H1 (cell line): ENCODE results near the gene CRACDL. TPM values are rescaled to one million over a fixed set of nuclear protein-coding genes. Genes with fewer than 3 reads are reported as not detected.

Experiments used
- CTCF ChIA-PET: fragments of 300-600 bp; sonication (Branson Sonifier 250); formaldehyde crosslinking; loops from one replicate; lab custom pipeline; 2021; ENCODE audit not compliant: partially characterized antibody; lab: Charles Lee
- POLR2A ChIA-PET: fragments of 300-600 bp; sonication (Branson Sonifier 250); formaldehyde crosslinking; loops from one replicate; lab custom pipeline; 2021; ENCODE audit warnings: inconsistent platforms; ENCODE audit not compliant: partially characterized antibody; lab: Charles Lee
- DNase-seq, 2 experiments: peaks; one replicate each; pipeline versions ENCODE4 v3.0.0 to v3.0.0-alpha.2; 2010 to 2022; ENCODE audit warnings: low spot score in 2 of 2, low read depth in 1 of 2, mixed read lengths in 1 of 2
- FAIRE-seq: peaks from 2 replicates; lab custom pipeline; 2011; peaks lifted over from hg19 to GRCh38; lab: Jason Lieb, UNC
- H2AFZ ChIP-seq: 2 replicates; pipeline ENCODE4 v1.8.1; 2012; ENCODE audit warnings: low read length, inconsistent platforms
- H2AK5ac ChIP-seq: 2 replicates; pipeline ENCODE4 v1.6.1; 2013; ENCODE audit warnings: low read depth, low read length
- H2BK120ac ChIP-seq: replicated peaks from 2 replicates; pipeline ENCODE3; 2013; ENCODE audit warnings: low read depth, low read length, inconsistent platforms
- H2BK12ac ChIP-seq: 2 replicates; pipeline ENCODE4 v1.6.1; 2013; ENCODE audit warnings: low read depth, low read length
- H2BK15ac ChIP-seq: 2 replicates; pipeline ENCODE4 v1.6.1; 2013; ENCODE audit warnings: low read length
- H2BK20ac ChIP-seq: 2 replicates; pipeline ENCODE4 v1.6.1; 2013; ENCODE audit warnings: low read length
- H2BK5ac ChIP-seq: 2 replicates; pipeline ENCODE4 v1.6.1; 2013; ENCODE audit warnings: low read depth, low read length
- H3K14ac ChIP-seq: 2 replicates; pipeline ENCODE4 v1.6.1; 2013; ENCODE audit warnings: inconsistent platforms; ENCODE audit not compliant: insufficient read length
- H3K18ac ChIP-seq: 2 replicates; pipeline ENCODE4 v1.6.1; 2013; ENCODE audit warnings: low read length; ENCODE audit errors: extremely low read depth
- H3K23ac ChIP-seq: 2 replicates; pipeline ENCODE4 v1.6.1; 2013; ENCODE audit warnings: inconsistent platforms; ENCODE audit not compliant: insufficient read length
- H3K23me2 ChIP-seq: 2 replicates; pipeline ENCODE4 v1.6.1; 2013; ENCODE audit warnings: low read depth, low read length
- H3K27ac ChIP-seq: 2 replicates; pipeline ENCODE4 v1.6.1; 2011; ENCODE audit warnings: low read depth, low read length, inconsistent platforms
- H3K27me3 ChIP-seq, 4 experiments: replicated peaks in 1 of 4; 1 replicate in 1 of 4; 2 replicates in 3 of 4; pipeline versions ENCODE4 v1.6.1 to v1.8.1; 2011 to 2013; ENCODE audit warnings: low read length in 3 of 4, mild to moderate bottlenecking in 3 of 4, inconsistent platforms in 2 of 4, mixed read lengths in 2 of 4, moderate library complexity in 1 of 4; ENCODE audit not compliant: control insufficient read depth in 3 of 4, insufficient read depth in 3 of 4; ENCODE audit errors: extremely low read depth in 1 of 4
- H3K36me3 ChIP-seq, 4 experiments: 2 replicates each; pipeline versions ENCODE4 v1.6.1 to v1.8.1; 2011 to 2013; ENCODE audit warnings: mild to moderate bottlenecking in 4 of 4, low read length in 3 of 4, moderate library complexity in 2 of 4, control low read depth in 1 of 4, inconsistent platforms in 1 of 4; ENCODE audit not compliant: insufficient read depth in 4 of 4, control insufficient read depth in 2 of 4
- H3K4ac ChIP-seq: replicated peaks from 2 replicates; pipeline ENCODE3; 2013; ENCODE audit warnings: low read length, low read depth, mixed read lengths, inconsistent platforms; ENCODE audit not compliant: insufficient read length
- H3K4me1 ChIP-seq, 4 experiments: replicated peaks in 1 of 4; 1 replicate in 1 of 4; 2 replicates in 3 of 4; pipeline versions ENCODE4 v1.6.1 to v1.8.1; 2011 to 2013; ENCODE audit warnings: low read length in 3 of 4, inconsistent platforms in 2 of 4, mixed read lengths in 1 of 4; ENCODE audit not compliant: insufficient read depth in 4 of 4, control insufficient read depth in 3 of 4
- H3K4me2 ChIP-seq, 2 experiments: 2 replicates each; pipeline versions ENCODE4 v1.6.1 to v1.8.1; 2011 to 2013; ENCODE audit warnings: low read depth in 2 of 2, low read length in 2 of 2, control low read depth in 1 of 2, inconsistent platforms in 1 of 2, mild to moderate bottlenecking in 1 of 2; ENCODE audit not compliant: insufficient read depth in 1 of 2
- H3K4me3 ChIP-seq, 4 experiments: fragments of 200-600, 300-600 bp in 1 of 4; sonication (generic), shearing (Covaris generic), sonication (Bioruptor Twin) in 1 of 4; 2 replicates each; pipeline versions ENCODE4 v1.5.1 to v1.8.1; 2011 to 2016; ENCODE audit warnings: low read length in 4 of 4, low read depth in 3 of 4, control low read depth in 2 of 4, inconsistent platforms in 2 of 4, mild to moderate bottlenecking in 2 of 4, mixed read lengths in 1 of 4, moderate library complexity in 1 of 4; ENCODE audit not compliant: insufficient read depth in 2 of 4; ENCODE audit errors: extremely low read depth in 1 of 4
- H3K56ac ChIP-seq: replicated peaks from 2 replicates; pipeline ENCODE3; 2013; ENCODE audit warnings: low read depth, mild to moderate bottlenecking, mixed read lengths, low read length, inconsistent platforms; ENCODE audit not compliant: insufficient read length
- H3K79me1 ChIP-seq: 2 replicates; pipeline ENCODE4 v1.6.1; 2013; ENCODE audit warnings: low read depth, low read length, control low read depth
- H3K79me2 ChIP-seq, 2 experiments: 2 replicates each; pipeline versions ENCODE4 v1.6.1 to v1.8.1; 2012 to 2013; ENCODE audit warnings: low read length in 2 of 2, mild to moderate bottlenecking in 2 of 2, inconsistent platforms in 1 of 2; ENCODE audit not compliant: insufficient read depth in 2 of 2, control insufficient read depth in 1 of 2
- H3K9ac ChIP-seq, 4 experiments: replicated peaks in 1 of 4; 1 replicate in 1 of 4; 2 replicates in 3 of 4; pipeline versions ENCODE4 v1.6.1 to v1.8.1; 2011 to 2013; ENCODE audit warnings: low read depth in 3 of 4, low read length in 3 of 4, control low read depth in 2 of 4, mild to moderate bottlenecking in 2 of 4, moderate library complexity in 2 of 4, inconsistent platforms in 1 of 4; ENCODE audit errors: extremely low read depth in 1 of 4
- H3K9me3 ChIP-seq, 2 experiments: 2 replicates each; pipeline versions ENCODE4 v1.6.1 to v1.8.1; 2012 to 2013; ENCODE audit warnings: mild to moderate bottlenecking in 2 of 2, moderate library complexity in 2 of 2, control low read depth in 1 of 2, inconsistent platforms in 1 of 2, low read depth in 1 of 2, low read length in 1 of 2, mixed read lengths in 1 of 2; ENCODE audit not compliant: insufficient read depth in 2 of 2
- H4K20me1 ChIP-seq, 2 experiments: replicated peaks in 1 of 2; 2 replicates each; pipeline versions ENCODE3 to v1.8.1; 2011 to 2013; ENCODE audit warnings: inconsistent platforms in 2 of 2, low read length in 2 of 2, mild to moderate bottlenecking in 1 of 2; ENCODE audit not compliant: insufficient read depth in 2 of 2, control insufficient read depth in 1 of 2
- H4K5ac ChIP-seq: 2 replicates; pipeline ENCODE4 v1.6.1; 2013; ENCODE audit warnings: low read length, low read depth, mixed read lengths, inconsistent platforms; ENCODE audit not compliant: insufficient read length
- H4K8ac ChIP-seq: 2 replicates; pipeline ENCODE4 v1.8.0; 2013; ENCODE audit warnings: mild to moderate bottlenecking, moderate library complexity, low read length, inconsistent platforms; ENCODE audit not compliant: insufficient read depth; ENCODE audit errors: extremely low read depth
- H4K91ac ChIP-seq: replicated peaks from 2 replicates; pipeline ENCODE3; 2013; ENCODE audit warnings: low read length, mixed read lengths, inconsistent platforms; ENCODE audit not compliant: insufficient read length
- CHD2 ChIP-seq: IDR thresholded peaks from 2 replicates; pipeline ENCODE4 v1.6.1; 2012; ENCODE audit warnings: low read length, improper control_type of control experiment
- JUND ChIP-seq: IDR thresholded peaks from 2 replicates; pipeline ENCODE4 v1.6.1; 2011; ENCODE audit warnings: mild to moderate bottlenecking, improper control_type of control experiment, low read length
- KDM5A ChIP-seq: fragments of 200-600 bp; IDR thresholded peaks from 2 replicates; pipeline ENCODE4 v1.7.1; 2012; ENCODE audit warnings: mild to moderate bottlenecking, low read length, inconsistent platforms, mixed read lengths
- MAFK ChIP-seq: IDR thresholded peaks from 2 replicates; pipeline ENCODE4 v1.6.1; 2012; ENCODE audit warnings: low read depth, mild to moderate bottlenecking, improper control_type of control experiment, low read length
- NANOG ChIP-seq: IDR thresholded peaks from 2 replicates; pipeline ENCODE4 v1.6.1; 2011; ENCODE audit warnings: low read length, low read depth, mild to moderate bottlenecking, inconsistent platforms; ENCODE audit not compliant: insufficient read depth, poor library complexity, severe bottlenecking
- POLR2AphosphoS5 ChIP-seq: IDR thresholded peaks from 2 replicates; pipeline ENCODE4 v1.6.1; 2011; ENCODE audit warnings: low read depth, low read length
- POU5F1 ChIP-seq: IDR thresholded peaks from 2 replicates; pipeline ENCODE4 v1.6.1; 2011; ENCODE audit warnings: low read depth, mild to moderate bottlenecking, low read length, moderate library complexity
- WGBS, 2 experiments: shearing (Covaris generic) in 1 of 2; methylation state at CpG; one replicate each; pipeline versions ENCODE4 v1.1.6 to v1.1.7; 2013 to 2015; ENCODE audit warnings: low lambda C conversion rate in 2 of 2, mixed read lengths in 2 of 2, inconsistent platforms in 1 of 2, low coverage in 1 of 2, missing lambda C conversion rate in 1 of 2; ENCODE audit not compliant: insufficient replicate concordance in 2 of 2, insufficient coverage in 1 of 2, insufficient read length in 1 of 2; ENCODE audit errors: extremely low coverage in 1 of 2, missing lambda C conversion rate in 1 of 2; 5-methylcytosine and 5-hydroxymethylcytosine counted together
- polyA plus RNA-seq, 7 experiments: library from polyadenylated mRNA; depleted of rRNA in 3 of 7; stranded (reverse) in 5 of 7; unstranded in 2 of 7; fragments of >200 nt in 5 of 7; fragments of 200-250 nt in 2 of 7; gene quantifications; 1 replicate in 5 of 7; 2 replicates in 1 of 7; 4 replicates in 1 of 7; pipeline versions ENCODE4 v1.2.1 to v1.2.3, GENCODE V29; 2011 to 2013; ENCODE audit warnings: missing spikeins in 2 of 7, mixed read lengths in 2 of 7
- total RNA-seq: library from RNA; stranded (reverse); fragmentation: NEBNext Ultra II Directional; extraction: Animal tissue kit (Norgen Biotek cat#: 25700); gene quantifications from 2 replicates; pipeline ENCODE4 v1.2.1, GENCODE V29; 2021

CRACDL gene
- total and polyA plus RNA-seq, 2 of the 8 experiments (the other 6 are each of a cell fraction or from before 2014, with no cell fraction given), result 0.07 to 0.38 TPM

DNA sequence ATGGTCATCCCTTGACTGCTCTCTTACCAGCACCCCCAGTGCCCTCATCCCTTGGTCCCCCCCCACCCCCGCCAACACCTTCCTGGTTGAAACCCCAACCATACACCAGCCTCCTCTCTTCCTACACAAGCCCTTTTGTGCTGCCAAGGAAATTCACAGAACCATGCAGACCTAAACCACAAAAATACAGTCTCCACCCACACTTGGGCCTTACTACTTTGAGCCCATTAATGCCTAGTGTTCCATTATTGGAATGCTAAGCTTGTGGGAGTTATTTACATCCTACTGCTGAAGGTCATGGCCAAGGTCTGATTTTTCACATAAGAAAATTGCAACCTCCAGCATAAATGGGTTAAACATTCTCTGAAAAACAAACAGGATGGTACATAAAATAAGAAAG lies 4.1 kb upstream of the CRACDL start:
- Histone ChIP-seq H2BK120ac (no peak overlapping the region), H4K91ac (no peak overlapping the region), H3K79me1 (no peaks in the 10 kb centered on the region), H2BK5ac (no peak overlapping the region), H3K4me3 (no peak overlapping the region), H2BK15ac (no peak overlapping the region), H3K27me3 (peaks cover 21 to 43% (median 38%) of the 10 kb centered on the region in 4 experiments), H2BK12ac (no peak overlapping the region), H4K8ac (no peak overlapping the region), H3K4ac (no peak overlapping the region), H3K9me3 (no peaks in the 10 kb centered on the region), H3K79me2 (no peaks in the 10 kb centered on the region), H2AK5ac (no peak overlapping the region), H3K56ac (no peak overlapping the region), H3K27ac (no peak overlapping the region), H2BK20ac (no peak overlapping the region), H3K4me2 (no peak overlapping the region), H3K14ac (no peak overlapping the region), H3K18ac (no peak overlapping the region), H3K23me2 (peaks cover 9% of the 10 kb centered on the region), H3K4me1 (peaks cover 0 to 7% (median 2%) of the 10 kb centered on the region in 4 experiments; a peak in 2 of 7 replicates), H3K9ac (no peak overlapping the region), H3K36me3 (no peaks in the 10 kb centered on the region), H4K20me1 (no peaks in the 10 kb centered on the region), H4K5ac (no peak overlapping the region), H3K23ac (no peak overlapping the region), H2AFZ (no peak overlapping the region)
- FAIRE-seq, result no peak
- 67% methylated on average over 1 of the region's 1 CpG; no CpG with 5 or more reads in 1 of the 2 experiments for WGBS, 2 experiments
- POLR2A ChIA-PET, result no interaction called here
- CTCF ChIA-PET, result interaction anchor here (1.3 kb wide), 1 partner anchor 17 kb away, joined by 5 read pairs; no protein-coding TSS in a partner anchor
- no peak for DNase-seq
- TF ChIP-seq POU5F1, result no peak
- no peak for TF ChIP-seq JUND
- no peak for TF ChIP-seq CHD2
- no peak for TF ChIP-seq NANOG
- no peak for TF ChIP-seq MAFK
- TF ChIP-seq KDM5A, result no peak
- TF ChIP-seq POLR2AphosphoS5, result no peak
